Osteoblast (primary cell): ENCODE data around the gene CIITA. TPM values are rescaled to one million over a fixed set of nuclear protein-coding genes. Genes with fewer than 3 reads are reported as not detected.

Source experiments
- DNase-seq: peaks from one replicate; pipeline ENCODE4 v3.0.0; 2011; ENCODE audit warnings: low spot score, mixed read lengths; ENCODE audit not compliant: insufficient read length; ENCODE audit errors: missing footprints
- H2AFZ ChIP-seq: 2 replicates; pipeline ENCODE4 v1.6.0; 2011; ENCODE audit warnings: mild to moderate bottlenecking, low read length
- H3K27ac ChIP-seq: 2 replicates; pipeline ENCODE4 v1.5.1; 2011; ENCODE audit warnings: mild to moderate bottlenecking, low read depth, low read length, moderate library complexity
- H3K27me3 ChIP-seq: 2 replicates; pipeline ENCODE4 v1.6.0; 2012; ENCODE audit warnings: mild to moderate bottlenecking, control low read depth, inconsistent platforms, low read length, moderate library complexity; ENCODE audit not compliant: insufficient read depth
- H3K36me3 ChIP-seq: 2 replicates; pipeline ENCODE4 v1.5.1; 2011; ENCODE audit warnings: mild to moderate bottlenecking, low read length, control low read depth, moderate library complexity; ENCODE audit not compliant: insufficient read depth
- H3K4me1 ChIP-seq: 2 replicates; pipeline ENCODE4 v1.5.1; 2011; ENCODE audit warnings: mild to moderate bottlenecking, low read length, control low read depth, moderate library complexity; ENCODE audit not compliant: insufficient read depth
- H3K4me2 ChIP-seq: 2 replicates; pipeline ENCODE4 v1.6.0; 2011; ENCODE audit warnings: mild to moderate bottlenecking, low read length; ENCODE audit not compliant: insufficient read depth
- H3K4me3 ChIP-seq: fragments of 200-600 bp; sonication (generic); 3 replicates; pipeline ENCODE4 v1.5.1; 2012; ENCODE audit warnings: mild to moderate bottlenecking, low read length, inconsistent platforms; ENCODE audit not compliant: insufficient read depth
- H3K79me2 ChIP-seq: 2 replicates; pipeline ENCODE4 v1.6.0; 2012; ENCODE audit warnings: mild to moderate bottlenecking, low read length, control low read depth, inconsistent platforms; ENCODE audit not compliant: insufficient read depth
- H3K9me3 ChIP-seq: 2 replicates; pipeline ENCODE4 v1.5.1; 2011; ENCODE audit warnings: low read depth, low read length, control low read depth
- H4K20me1 ChIP-seq: 2 replicates; pipeline ENCODE4 v1.6.0; 2012; ENCODE audit warnings: mild to moderate bottlenecking, low read length, control low read depth; ENCODE audit not compliant: insufficient read depth
- total RNA-seq: library from RNA; depleted of rRNA; stranded (reverse); fragments of >200 nt; gene quantifications from 2 replicates; pipeline ENCODE4 v1.2.3, GENCODE V29; 2012
- TF ChIP-seq, protein P1 (sequence below): IDR thresholded peaks from 2 replicates; pipeline ENCODE4 v1.5.1; 2011; ENCODE audit warnings: mild to moderate bottlenecking, low read depth, low read length, moderate library complexity; ENCODE audit errors: extremely low read depth

CIITA gene
- total RNA-seq, 1 donor: 2.5 TPM

- Histone ChIP-seq H3K9me3 (no peaks in the 10 kb centered on the region), H3K4me3 (no peak overlapping the region), H3K36me3 (no peaks in the 10 kb centered on the region), H2AFZ (no peak overlapping the region), H3K4me1 (peaks cover 24% of the 10 kb centered on the region), H3K27ac (no peak overlapping the region), H3K79me2 (no peaks in the 10 kb centered on the region), H3K27me3 (peaks cover 24% of the 10 kb centered on the region), H4K20me1 (no peaks in the 10 kb centered on the region), H3K4me2 (no peak overlapping the region)
- no peak for DNase-seq
- TF ChIP-seq, protein P1, sequence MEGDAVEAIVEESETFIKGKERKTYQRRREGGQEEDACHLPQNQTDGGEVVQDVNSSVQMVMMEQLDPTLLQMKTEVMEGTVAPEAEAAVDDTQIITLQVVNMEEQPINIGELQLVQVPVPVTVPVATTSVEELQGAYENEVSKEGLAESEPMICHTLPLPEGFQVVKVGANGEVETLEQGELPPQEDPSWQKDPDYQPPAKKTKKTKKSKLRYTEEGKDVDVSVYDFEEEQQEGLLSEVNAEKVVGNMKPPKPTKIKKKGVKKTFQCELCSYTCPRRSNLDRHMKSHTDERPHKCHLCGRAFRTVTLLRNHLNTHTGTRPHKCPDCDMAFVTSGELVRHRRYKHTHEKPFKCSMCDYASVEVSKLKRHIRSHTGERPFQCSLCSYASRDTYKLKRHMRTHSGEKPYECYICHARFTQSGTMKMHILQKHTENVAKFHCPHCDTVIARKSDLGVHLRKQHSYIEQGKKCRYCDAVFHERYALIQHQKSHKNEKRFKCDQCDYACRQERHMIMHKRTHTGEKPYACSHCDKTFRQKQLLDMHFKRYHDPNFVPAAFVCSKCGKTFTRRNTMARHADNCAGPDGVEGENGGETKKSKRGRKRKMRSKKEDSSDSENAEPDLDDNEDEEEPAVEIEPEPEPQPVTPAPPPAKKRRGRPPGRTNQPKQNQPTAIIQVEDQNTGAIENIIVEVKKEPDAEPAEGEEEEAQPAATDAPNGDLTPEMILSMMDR: no peak
Measured at GRCh38 chr16:10880594-10881452, 3.8 kb downstream of the CIITA start.

- no peaks in the 10 kb centered on the region for H3K36me3 ChIP-seq
- DNase-seq: no peak
- no peak overlapping the region for H3K27ac ChIP-seq
- H4K20me1 ChIP-seq: no peaks in the 10 kb centered on the region
- H3K27me3 ChIP-seq: peaks cover 24% of the 10 kb centered on the region
- peaks cover 24% of the 10 kb centered on the region for H3K4me1 ChIP-seq
- no peak overlapping the region for H2AFZ ChIP-seq
- H3K9me3 ChIP-seq: no peaks in the 10 kb centered on the region
- no peak overlapping the region for H3K4me3 ChIP-seq
- no peaks in the 10 kb centered on the region for H3K79me2 ChIP-seq
- no peak overlapping the region for H3K4me2 ChIP-seq
- TF ChIP-seq, protein P1: no peak
Measured at GRCh38 chr16:10881479-10882030, 4.6 kb downstream of the CIITA start.

GRCh38 chr16:10883004-10883403 lies 6.0 kb downstream of the CIITA start:
- H3K36me3 ChIP-seq: no peaks in the 10 kb centered on the region
- H3K27me3 ChIP-seq: peaks cover 24% of the 10 kb centered on the region
- no peak overlapping the region for H3K4me3 ChIP-seq
- H3K4me1 ChIP-seq: peaks cover 10% of the 10 kb centered on the region
- DNase-seq: no peak
- no peaks in the 10 kb centered on the region for H4K20me1 ChIP-seq
- H2AFZ ChIP-seq: no peak overlapping the region
- H3K4me2 ChIP-seq: no peak overlapping the region
- no peak overlapping the region for H3K27ac ChIP-seq
- no peaks in the 10 kb centered on the region for H3K79me2 ChIP-seq
- no peaks in the 10 kb centered on the region for H3K9me3 ChIP-seq
- TF ChIP-seq, protein P1: no peak

GRCh38 chr16:10885246-10885645 lies 8.2 kb downstream of the CIITA start:
- Histone ChIP-seq H3K27me3 (peaks cover 15% of the 10 kb centered on the region), H3K4me2 (no peak overlapping the region), H3K27ac (no peak overlapping the region), H2AFZ (no peak overlapping the region), H3K4me1 (no peaks in the 10 kb centered on the region), H3K36me3 (no peaks in the 10 kb centered on the region), H3K9me3 (no peaks in the 10 kb centered on the region), H4K20me1 (no peaks in the 10 kb centered on the region), H3K4me3 (no peak overlapping the region), H3K79me2 (no peaks in the 10 kb centered on the region)
- TF ChIP-seq, protein P1: no peak
- no peak for DNase-seq
